B cell (primary cell): ENCODE data around the gene PTPRN2. TPM values are rescaled to one million over a fixed set of nuclear protein-coding genes. Genes with fewer than 3 reads are reported as not detected.

ENCODE experiments used
- ATAC-seq: fragments of 200-7000 bp; cut with Tn5 transposase; one replicate; pipeline ENCODE4 v1.10.0; 2021; ENCODE audit warnings: low read depth, mild to moderate bottlenecking, moderate number of reproducible peaks, moderate library complexity
- CTCF ChIA-PET: fragments of 350-600 bp; sonication (Branson Sonifier 250); formaldehyde crosslinking; loops from one replicate; lab custom pipeline; 2021; ENCODE audit warnings: antibody characterized with exemption, inconsistent platforms; lab: Charles Lee
- POLR2A ChIA-PET: fragments of 350-600 bp; sonication (Branson Sonifier 250); formaldehyde crosslinking; loops from one replicate; lab custom pipeline; 2021; ENCODE audit warnings: antibody characterized with exemption; lab: Charles Lee
- DNase-seq: peaks from one replicate; pipeline ENCODE4 v3.0.0; 2013
- H2AFZ ChIP-seq: 2 replicates; pipeline ENCODE4 v1.6.1; 2012; ENCODE audit warnings: mild to moderate bottlenecking, low read depth, low read length; ENCODE audit not compliant: insufficient read depth, poor library complexity, severe bottlenecking
- H3K27ac ChIP-seq, 2 donors: 1 replicate in 1 of 2; 2 replicates in 1 of 2; pipeline ENCODE4 v1.5.1; 2012 to 2013; ENCODE audit warnings: low read length in 2 of 2, mild to moderate bottlenecking in 2 of 2, moderate library complexity in 1 of 2
- H3K27me3 ChIP-seq, 4 experiments: fragments of 200-600 bp in 1 of 4; sonication (generic) in 1 of 4; replicated peaks in 1 of 4; 1 replicate in 2 of 4; 2 replicates in 2 of 4; pipeline versions ENCODE4 v1.6.1 to v1.7.0; 2013 to 2016; ENCODE audit warnings: low read length in 3 of 4, mild to moderate bottlenecking in 2 of 4, mixed read lengths in 1 of 4, moderate library complexity in 1 of 4; ENCODE audit not compliant: insufficient read depth in 4 of 4, control insufficient read depth in 3 of 4; ENCODE audit errors: control extremely low read depth in 1 of 4
- H3K36me3 ChIP-seq, 2 experiments: replicated peaks in 1 of 2; 1 replicate in 1 of 2; 2 replicates in 1 of 2; pipeline versions ENCODE4 v1.6.1 to v1.7.1; 2013; ENCODE audit warnings: low read length in 1 of 2; ENCODE audit not compliant: insufficient read depth in 2 of 2, control insufficient read depth in 1 of 2; ENCODE audit errors: control extremely low read depth in 1 of 2, extremely low read depth in 1 of 2
- H3K4me1 ChIP-seq, 2 donors: fragments of 200-600 bp in 1 of 2; sonication (generic) in 1 of 2; 1 replicate in 1 of 2; 2 replicates in 1 of 2; pipeline versions ENCODE4 v1.5.1 to v1.6.1; 2013 to 2017; ENCODE audit warnings: low read length in 2 of 2; ENCODE audit not compliant: control insufficient read depth in 2 of 2, insufficient read depth in 2 of 2
- H3K4me2 ChIP-seq: replicated peaks from 2 replicates; pipeline ENCODE3; 2012; ENCODE audit warnings: mild to moderate bottlenecking, low read depth, low read length; ENCODE audit not compliant: poor library complexity, severe bottlenecking
- H3K4me3 ChIP-seq, 5 experiments: fragments of 200-600 bp in 1 of 5; sonication (generic) in 1 of 5; 1 replicate in 3 of 5; 2 replicates in 2 of 5; pipeline versions ENCODE4 v1.5.1 to v1.7.0; 2011 to 2016; ENCODE audit warnings: low read length in 4 of 5, mild to moderate bottlenecking in 4 of 5, low read depth in 2 of 5, control low read depth in 1 of 5, moderate library complexity in 1 of 5; ENCODE audit not compliant: insufficient read depth in 1 of 5; ENCODE audit errors: control extremely low read depth in 1 of 5, extremely low read depth in 1 of 5
- H3K79me2 ChIP-seq: fragments of 200-600 bp; sonication (generic); one replicate; pipeline ENCODE4 v1.6.0; 2016; ENCODE audit warnings: low read length; ENCODE audit not compliant: control insufficient read depth, insufficient read depth
- H3K9ac ChIP-seq: fragments of 200-600 bp; sonication (generic); 2 replicates; pipeline ENCODE4 v1.6.1; 2017; ENCODE audit warnings: mild to moderate bottlenecking, low read length, moderate library complexity
- H3K9me3 ChIP-seq, 3 donors: one replicate each; pipeline versions ENCODE4 v1.6.1 to v1.7.1; 2013; ENCODE audit warnings: low read length in 2 of 3; ENCODE audit not compliant: control insufficient read depth in 2 of 3, insufficient read depth in 1 of 3; ENCODE audit errors: control extremely low read depth in 1 of 3
- H4K20me1 ChIP-seq: 2 replicates; pipeline ENCODE4 v1.6.0; 2012; ENCODE audit warnings: mild to moderate bottlenecking, low read length; ENCODE audit not compliant: insufficient read depth, control insufficient read depth, poor library complexity, severe bottlenecking
- H3K27ac Mint-ChIP-seq: one replicate; pipeline ENCODE4 v1.8.0; 2021; ENCODE audit warnings: mixed read lengths
- H3K27me3 Mint-ChIP-seq: one replicate; pipeline ENCODE4 v1.8.0; 2021; ENCODE audit warnings: mixed read lengths
- H3K4me1 Mint-ChIP-seq: one replicate; pipeline ENCODE4 v1.8.0; 2021; ENCODE audit warnings: mixed read lengths
- H3K4me3 Mint-ChIP-seq: one replicate; pipeline ENCODE4 v1.8.0; 2021; ENCODE audit warnings: mixed read lengths
- H3K9me3 Mint-ChIP-seq: one replicate; pipeline ENCODE4 v1.8.0; 2022; ENCODE audit warnings: mixed read lengths; ENCODE audit not compliant: insufficient read depth
- CTCF ChIP-seq: fragments of 200-600 bp; IDR thresholded peaks from one replicate; pipeline ENCODE4 v1.8.0; 2022; ENCODE audit warnings: antibody characterized with exemption, mild to moderate bottlenecking
- EZH2 ChIP-seq: IDR thresholded peaks from 2 replicates; pipeline ENCODE4 v1.6.1; 2012; ENCODE audit warnings: borderline replicate concordance, low read depth, mild to moderate bottlenecking, moderate library complexity, low read length; ENCODE audit not compliant: insufficient read depth, poor library complexity, severe bottlenecking
- WGBS: methylation state at CpG from one replicate; pipeline ENCODE4 v1.1.5; 2013; ENCODE audit warnings: missing lambda C conversion rate; ENCODE audit not compliant: insufficient coverage; 5-methylcytosine and 5-hydroxymethylcytosine counted together
- intact Hi-C: fragments of 100-400 bp; cut with micrococcal nuclease; formaldehyde crosslinking; loops from one replicate; pipeline ENCODE4 v1.10.0; 2022
- polyA plus RNA-seq: library from polyadenylated mRNA; depleted of rRNA; stranded (reverse); fragments of >200 nt; gene quantifications from 2 replicates; pipeline ENCODE4 v1.2.3, GENCODE V29; 2012
- total RNA-seq, 2 donors: library from RNA; stranded (reverse); fragments of 120-200 nt in 1 of 2; gene quantifications; 1 replicate in 1 of 2; 2 replicates in 1 of 2; pipeline versions ENCODE4 v1.2.3 to v1.2.4, GENCODE V29; 2013 to 2022

The PTPRN2 gene
- total and polyA plus RNA-seq, 2 donors (not counting 1 experiment from before 2014, with no cell fraction given): 2.0 to 5.0 TPM

GRCh38 chr7:158388072-158388471, 199.6 kb downstream of the PTPRN2 start:
- Mint-ChIP-seq H3K4me3 (no peak overlapping the region), H3K27me3 (peaks cover 3% of the 10 kb centered on the region), H3K27ac (no peak overlapping the region), H3K4me1 (no peaks in the 10 kb centered on the region), H3K9me3 (no peaks in the 10 kb centered on the region)
- H3K27ac ChIP-seq: no peak overlapping the region
- peaks cover 0 to 27% (median 0%) of the 10 kb centered on the region in 3 donors for H3K9me3 ChIP-seq
- H3K4me1 ChIP-seq: no peaks in the 10 kb centered on the region
- no peak overlapping the region for H3K4me2 ChIP-seq
- intact Hi-C loops: no loop called here
- TF ChIP-seq EZH2 (no peak), CTCF (no peak)
- ATAC-seq (no peak), DNase-seq (no peak)
- H3K36me3 ChIP-seq: no peaks in the 10 kb centered on the region
- WGBS: 83% methylated on average over 15 of the region's 15 CpGs
- H3K79me2 ChIP-seq: no peaks in the 10 kb centered on the region
- H3K9ac ChIP-seq: no peak overlapping the region
- no peaks in the 10 kb centered on the region for H3K27me3 ChIP-seq
- no peaks in the 10 kb centered on the region for H4K20me1 ChIP-seq
- ChIA-PET CTCF (no interaction called here), POLR2A (no interaction called here)
- H3K4me3 ChIP-seq: no peak overlapping the region
- no peak overlapping the region for H2AFZ ChIP-seq

DNA sequence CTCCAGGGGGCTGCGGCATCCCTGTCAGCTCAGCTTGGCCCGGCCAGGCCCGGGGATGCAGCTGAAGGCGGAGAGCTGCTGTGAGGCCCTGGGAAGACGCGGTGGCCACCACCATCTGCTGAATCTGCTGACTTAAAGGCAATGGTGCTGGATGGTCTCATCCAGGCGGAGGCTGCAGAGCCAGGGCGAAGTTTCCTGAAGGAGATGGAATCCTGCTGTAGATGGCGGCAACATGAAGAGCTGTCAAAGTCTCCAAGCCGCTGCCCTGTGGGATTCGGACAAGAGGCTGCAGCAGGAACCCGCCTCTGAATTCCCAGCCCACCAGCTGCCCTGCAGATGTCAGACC, 200.1 kb downstream of the PTPRN2 start:
- ATAC-seq (no peak), DNase-seq (no peak)
- no peak overlapping the region for H3K27ac Mint-ChIP-seq
- CTCF ChIA-PET: no interaction called here
- H3K27ac ChIP-seq: no peak overlapping the region
- H3K9ac ChIP-seq: no peak overlapping the region
- H3K27me3 ChIP-seq: no peaks in the 10 kb centered on the region
- H2AFZ ChIP-seq: no peak overlapping the region
- no peaks in the 10 kb centered on the region for H3K36me3 ChIP-seq
- H3K4me3 ChIP-seq: no peak overlapping the region
- no peaks in the 10 kb centered on the region for H3K9me3 Mint-ChIP-seq
- WGBS: 84% methylated on average over 11 of the region's 12 CpGs
- POLR2A ChIA-PET: no interaction called here
- intact Hi-C loops: no loop called here
- no peaks in the 10 kb centered on the region for H3K4me1 ChIP-seq
- H3K9me3 ChIP-seq: peaks cover 0 to 27% (median 0%) of the 10 kb centered on the region in 3 donors
- H3K4me3 Mint-ChIP-seq: no peak overlapping the region
- TF ChIP-seq EZH2: no peak
- TF ChIP-seq CTCF: no peak
- H3K27me3 Mint-ChIP-seq: peaks cover 3% of the 10 kb centered on the region
- H3K4me2 ChIP-seq: no peak overlapping the region
- H3K4me1 Mint-ChIP-seq: no peaks in the 10 kb centered on the region
- no peaks in the 10 kb centered on the region for H4K20me1 ChIP-seq
- H3K79me2 ChIP-seq: no peaks in the 10 kb centered on the region
